Measurements from ENCODE around the gene PCSK9.
"Not testable (repeated sequence)": the region's sequence is repeated elsewhere in the genome, so short reads cannot be mapped to it uniquely, and the experiment has no call there.

PCSK9 gene

DNA sequence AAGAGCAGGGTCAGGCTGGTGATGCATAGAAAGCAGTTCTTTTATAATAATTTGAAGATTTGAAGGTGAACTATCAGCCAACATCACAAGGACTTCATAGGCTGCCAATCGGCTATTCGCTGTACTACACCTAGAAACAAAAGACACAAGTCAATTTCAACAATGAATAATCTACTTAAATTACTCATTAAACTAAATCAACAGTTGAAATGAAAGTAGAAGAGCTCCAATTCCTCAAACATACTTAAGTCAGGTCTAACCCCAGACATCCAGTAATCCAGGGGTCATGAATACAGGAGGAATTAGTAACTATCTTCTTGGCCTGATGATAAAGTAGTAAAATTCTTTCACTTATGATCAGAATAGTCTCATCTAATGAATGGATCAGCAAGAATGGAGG, 64.5 kb downstream of the PCSK9 start:
- Histone ChIP-seq H3K79me2 (ENCODE audit: control insufficient read depth, insufficient read depth, low read length) (no peaks in the 10 kb centered on the region), H2BK15ac (replicated peaks; ENCODE audit: low read depth) (no peak overlapping the region), H2BK120ac (ENCODE audit: low read depth, low read length) (no peak overlapping the region), H3K36me3 (ENCODE audit: control insufficient read depth, insufficient read depth, low read length) (peaks cover 5% of the 10 kb centered on the region), H3K27me3 (ENCODE audit: insufficient read depth, low read length, poor library complexity) (no peaks in the 10 kb centered on the region), H3K56ac (ENCODE audit: low read length) (no peak overlapping the region), H3K79me1 (ENCODE audit: low read length) (no peaks in the 10 kb centered on the region), H3K4me3 (ENCODE audit: low read length) (no peak overlapping the region), H3K27ac (ENCODE audit: low read depth, low read length) (no peak overlapping the region), H3K23ac (ENCODE audit: low read length) (no peak overlapping the region), H3K4me2 (ENCODE audit: low read length) (no peak overlapping the region), H3K9ac (ENCODE audit: low read length) (no peak overlapping the region), H4K5ac (ENCODE audit: low read length) (no peak overlapping the region), H3K4me1 (ENCODE audit: control insufficient read depth, low read depth, low read length) (no peaks in the 10 kb centered on the region), H2AK5ac (ENCODE audit: low read length) (no peak overlapping the region), H3K4ac (ENCODE audit: low read depth, low read length) (no peak overlapping the region), H3K18ac (ENCODE audit: low read length) (no peak overlapping the region), H2BK5ac (ENCODE audit: low read length) (no peak overlapping the region), H4K8ac (ENCODE audit: low read depth, low read length) (no peak overlapping the region)
- DNase-seq: no peak
- WGBS (ENCODE audit: extremely low coverage, insufficient coverage, low lambda C conversion rate): no CpG with 5 or more reads among the region's 2 CpGs

- Histone ChIP-seq H3K18ac (ENCODE audit: low read length) (no peak overlapping the region), H3K27ac (ENCODE audit: low read depth, low read length) (no peak overlapping the region), H4K5ac (ENCODE audit: low read length) (no peak overlapping the region), H3K36me3 (ENCODE audit: control insufficient read depth, insufficient read depth, low read length) (peaks cover 6% of the 10 kb centered on the region), H3K56ac (ENCODE audit: low read length) (no peak overlapping the region), H3K79me2 (ENCODE audit: control insufficient read depth, insufficient read depth, low read length) (no peaks in the 10 kb centered on the region), H3K9ac (ENCODE audit: low read length) (no peak overlapping the region), H2BK5ac (ENCODE audit: low read length) (no peak overlapping the region), H2BK15ac (replicated peaks; ENCODE audit: low read depth) (no peak overlapping the region), H3K27me3 (ENCODE audit: insufficient read depth, low read length, poor library complexity) (no peaks in the 10 kb centered on the region), H3K23ac (ENCODE audit: low read length) (no peak overlapping the region), H3K79me1 (ENCODE audit: low read length) (no peaks in the 10 kb centered on the region), H3K4me3 (ENCODE audit: low read length) (no peak overlapping the region), H3K4me1 (ENCODE audit: control insufficient read depth, low read depth, low read length) (no peaks in the 10 kb centered on the region), H4K8ac (ENCODE audit: low read depth, low read length) (no peak overlapping the region), H3K4ac (ENCODE audit: low read depth, low read length) (no peak overlapping the region), H3K4me2 (ENCODE audit: low read length) (no peak overlapping the region), H2AK5ac (ENCODE audit: low read length) (no peak overlapping the region), H2BK120ac (ENCODE audit: low read depth, low read length) (no peak overlapping the region)
- WGBS (ENCODE audit: extremely low coverage, insufficient coverage, low lambda C conversion rate): no CpG with 5 or more reads among the region's 6 CpGs
- no peak for DNase-seq
These were observed 67.8 kb downstream of the PCSK9 start for GRCh38 chr1:55107101-55107500.

- H2BK15ac ChIP-seq (replicated peaks; ENCODE audit: low read depth); H2BK120ac ChIP-seq (ENCODE audit: low read depth, low read length); H3K4me2 ChIP-seq (ENCODE audit: low read length); H2AK5ac ChIP-seq (ENCODE audit: low read length); H4K8ac ChIP-seq (ENCODE audit: low read depth, low read length); H3K23ac ChIP-seq (ENCODE audit: low read length); H3K4ac ChIP-seq (ENCODE audit: low read depth, low read length); H3K79me2 ChIP-seq (ENCODE audit: control insufficient read depth, insufficient read depth, low read length); H3K4me1 ChIP-seq (ENCODE audit: control insufficient read depth, low read depth, low read length); H3K27me3 ChIP-seq (ENCODE audit: insufficient read depth, low read length, poor library complexity); H3K56ac ChIP-seq (ENCODE audit: low read length); H4K5ac ChIP-seq (ENCODE audit: low read length); H3K9ac ChIP-seq (ENCODE audit: low read length); DNase-seq; H3K18ac ChIP-seq (ENCODE audit: low read length); H3K4me3 ChIP-seq (ENCODE audit: low read length); H2BK5ac ChIP-seq (ENCODE audit: low read length); H3K79me1 ChIP-seq (ENCODE audit: low read length); H3K36me3 ChIP-seq (ENCODE audit: control insufficient read depth, insufficient read depth, low read length); H3K27ac ChIP-seq (ENCODE audit: low read depth, low read length): not testable (repeated sequence)
- WGBS (ENCODE audit: extremely low coverage, insufficient coverage, low lambda C conversion rate): no CpG with 5 or more reads among the region's 14 CpGs
These were observed 69.7 kb downstream of the PCSK9 start for GRCh38 chr1:55109005-55109404.

Data from mesendoderm (in vitro differentiated cells).